Endothelial cell (in vitro differentiated cells): ENCODE results near the gene CDHR5. TPM values are rescaled to one million over a fixed set of nuclear protein-coding genes. Genes with fewer than 3 reads are reported as not detected.

Source experiments
- DNase-seq: peaks from one replicate; pipeline ENCODE4 v3.0.0; 2021; ENCODE audit warnings: low spot score
- H3K27ac Mint-ChIP-seq: one replicate; pipeline ENCODE4 v1.8.0; 2021; ENCODE audit warnings: mixed read lengths, inconsistent platforms; ENCODE audit not compliant: unreplicated experiment
- H3K27me3 Mint-ChIP-seq: one replicate; pipeline ENCODE4 v1.8.0; 2021; ENCODE audit warnings: mild to moderate bottlenecking, moderate library complexity, mixed read lengths, inconsistent platforms; ENCODE audit not compliant: unreplicated experiment
- H3K36me3 Mint-ChIP-seq: one replicate; pipeline ENCODE4 v1.8.0; 2021; ENCODE audit warnings: mild to moderate bottlenecking, low read depth, mixed read lengths, inconsistent platforms; ENCODE audit not compliant: unreplicated experiment
- H3K4me1 Mint-ChIP-seq: one replicate; pipeline ENCODE4 v1.8.0; 2021; ENCODE audit warnings: mild to moderate bottlenecking, mixed read lengths, inconsistent platforms; ENCODE audit not compliant: unreplicated experiment
- H3K4me3 Mint-ChIP-seq: one replicate; pipeline ENCODE4 v1.8.0; 2021; ENCODE audit warnings: mild to moderate bottlenecking, mixed read lengths, inconsistent platforms; ENCODE audit not compliant: unreplicated experiment
- H3K9me3 Mint-ChIP-seq: one replicate; pipeline ENCODE4 v1.8.0; 2021; ENCODE audit warnings: mixed read lengths, inconsistent platforms; ENCODE audit not compliant: unreplicated experiment
- long read RNA-seq: library from polyadenylated mRNA; unstranded; transcript quantifications from one replicate; pipeline ENCODE4 v2.0.0, GENCODE V29; 2020; ENCODE audit not compliant: unreplicated experiment
- total RNA-seq: library from RNA; stranded (reverse); fragmentation: NEBNext Ultra II Directional; extraction: Animal tissue kit (Norgen Biotek cat#: 25700); gene quantifications from one replicate; pipeline ENCODE4 v1.2.1, GENCODE V29; 2021; ENCODE audit not compliant: unreplicated experiment
- TF ChIP-seq, protein P1 (sequence below): fragments of 200-600 bp; sonication (generic); IDR thresholded peaks from one replicate; pipeline ENCODE4 v1.5.0; 2021; ENCODE audit warnings: antibody characterized with exemption; ENCODE audit not compliant: unreplicated experiment

The CDHR5 gene, protein sequence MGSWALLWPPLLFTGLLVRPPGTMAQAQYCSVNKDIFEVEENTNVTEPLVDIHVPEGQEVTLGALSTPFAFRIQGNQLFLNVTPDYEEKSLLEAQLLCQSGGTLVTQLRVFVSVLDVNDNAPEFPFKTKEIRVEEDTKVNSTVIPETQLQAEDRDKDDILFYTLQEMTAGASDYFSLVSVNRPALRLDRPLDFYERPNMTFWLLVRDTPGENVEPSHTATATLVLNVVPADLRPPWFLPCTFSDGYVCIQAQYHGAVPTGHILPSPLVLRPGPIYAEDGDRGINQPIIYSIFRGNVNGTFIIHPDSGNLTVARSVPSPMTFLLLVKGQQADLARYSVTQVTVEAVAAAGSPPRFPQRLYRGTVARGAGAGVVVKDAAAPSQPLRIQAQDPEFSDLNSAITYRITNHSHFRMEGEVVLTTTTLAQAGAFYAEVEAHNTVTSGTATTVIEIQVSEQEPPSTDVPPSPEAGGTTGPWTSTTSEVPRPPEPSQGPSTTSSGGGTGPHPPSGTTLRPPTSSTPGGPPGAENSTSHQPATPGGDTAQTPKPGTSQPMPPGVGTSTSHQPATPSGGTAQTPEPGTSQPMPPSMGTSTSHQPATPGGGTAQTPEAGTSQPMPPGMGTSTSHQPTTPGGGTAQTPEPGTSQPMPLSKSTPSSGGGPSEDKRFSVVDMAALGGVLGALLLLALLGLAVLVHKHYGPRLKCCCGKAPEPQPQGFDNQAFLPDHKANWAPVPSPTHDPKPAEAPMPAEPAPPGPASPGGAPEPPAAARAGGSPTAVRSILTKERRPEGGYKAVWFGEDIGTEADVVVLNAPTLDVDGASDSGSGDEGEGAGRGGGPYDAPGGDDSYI
- not detected for total RNA-seq
- long read RNA-seq = 0 reads

DNA sequence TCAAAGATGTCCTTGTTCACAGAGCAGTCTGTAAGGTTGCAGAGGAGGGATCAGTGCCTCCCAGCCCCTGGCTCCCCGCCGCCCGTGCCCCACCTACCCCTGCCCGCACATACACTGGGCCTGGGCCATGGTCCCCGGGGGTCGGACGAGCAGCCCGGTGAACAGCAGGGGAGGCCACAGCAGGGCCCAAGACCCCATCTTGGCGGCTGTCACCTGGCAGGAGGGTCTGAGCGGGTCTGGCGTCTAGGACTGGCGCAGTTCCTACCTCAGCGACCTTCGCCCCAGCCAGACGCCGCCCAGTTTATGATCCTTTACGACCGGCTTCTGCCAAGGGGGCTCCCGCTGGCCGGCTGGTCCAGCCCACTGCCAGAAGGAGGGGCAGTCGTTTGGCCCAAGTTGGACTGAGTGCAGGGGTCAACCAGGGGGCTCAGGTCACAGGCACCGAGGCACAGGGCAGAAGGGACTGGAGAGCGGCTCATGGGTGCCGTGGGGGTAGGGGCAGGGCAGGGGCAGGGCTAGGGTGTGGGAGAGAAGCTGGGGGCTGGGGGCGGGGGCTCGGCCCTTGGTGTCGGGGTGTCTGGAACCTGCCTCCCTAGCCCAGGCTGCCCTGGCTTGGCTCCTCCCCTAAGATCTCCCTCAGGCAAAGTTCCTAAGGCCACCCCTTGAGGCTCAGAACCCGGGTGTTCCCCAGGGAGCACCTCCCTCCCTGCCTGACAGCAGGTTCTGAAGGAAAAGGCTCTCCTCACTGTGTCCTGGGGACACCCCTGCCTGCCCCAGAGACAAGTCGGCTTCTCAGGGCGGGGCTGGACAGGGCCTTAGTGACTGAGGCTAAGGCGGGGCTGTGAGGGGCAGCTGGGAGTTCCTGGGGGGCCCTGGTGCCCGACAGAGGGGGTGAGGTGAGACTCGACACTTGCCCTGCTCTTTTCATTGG is at the start of gene CDHR5:
CDHR5 (minus strand) TSS at position 251 of the 931 bp plus-strand sequence; CDS start at position 198, 53 bp downstream.
- Mint-ChIP-seq H3K27me3 (peaks cover 23% of the 10 kb centered on the region), H3K36me3 (peaks cover 12% of the 10 kb centered on the region), H3K4me3 (no peak within 1 kb of the TSS), H3K9me3 (no peaks in the 10 kb centered on the region), H3K4me1 (peaks cover 8% of the 10 kb centered on the region), H3K27ac (no peak within 1 kb of the TSS)
- TF ChIP-seq, protein P1, sequence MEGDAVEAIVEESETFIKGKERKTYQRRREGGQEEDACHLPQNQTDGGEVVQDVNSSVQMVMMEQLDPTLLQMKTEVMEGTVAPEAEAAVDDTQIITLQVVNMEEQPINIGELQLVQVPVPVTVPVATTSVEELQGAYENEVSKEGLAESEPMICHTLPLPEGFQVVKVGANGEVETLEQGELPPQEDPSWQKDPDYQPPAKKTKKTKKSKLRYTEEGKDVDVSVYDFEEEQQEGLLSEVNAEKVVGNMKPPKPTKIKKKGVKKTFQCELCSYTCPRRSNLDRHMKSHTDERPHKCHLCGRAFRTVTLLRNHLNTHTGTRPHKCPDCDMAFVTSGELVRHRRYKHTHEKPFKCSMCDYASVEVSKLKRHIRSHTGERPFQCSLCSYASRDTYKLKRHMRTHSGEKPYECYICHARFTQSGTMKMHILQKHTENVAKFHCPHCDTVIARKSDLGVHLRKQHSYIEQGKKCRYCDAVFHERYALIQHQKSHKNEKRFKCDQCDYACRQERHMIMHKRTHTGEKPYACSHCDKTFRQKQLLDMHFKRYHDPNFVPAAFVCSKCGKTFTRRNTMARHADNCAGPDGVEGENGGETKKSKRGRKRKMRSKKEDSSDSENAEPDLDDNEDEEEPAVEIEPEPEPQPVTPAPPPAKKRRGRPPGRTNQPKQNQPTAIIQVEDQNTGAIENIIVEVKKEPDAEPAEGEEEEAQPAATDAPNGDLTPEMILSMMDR = no peak
- no peak for DNase-seq

DNA sequence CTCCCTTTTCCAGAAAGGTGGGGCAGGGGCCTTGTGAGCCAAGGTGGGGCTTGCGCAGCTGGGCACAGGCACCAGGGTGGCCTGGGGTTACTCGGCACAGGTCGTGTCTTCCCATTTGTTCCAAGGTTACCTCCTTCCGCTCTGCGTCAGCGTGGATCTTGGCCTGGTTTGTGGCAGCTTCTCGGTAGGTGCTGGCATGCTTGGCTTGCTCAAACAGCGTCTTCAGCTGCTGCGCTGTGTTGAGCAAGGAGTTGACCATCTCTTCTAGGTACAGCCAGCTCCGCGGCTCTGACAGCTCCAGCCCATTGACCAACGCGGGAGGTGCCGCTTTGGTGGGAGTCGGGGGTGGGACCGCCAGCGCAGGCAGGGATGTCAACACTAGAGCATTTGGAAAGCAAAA is 49.7 kb upstream of the CDHR5 start:
- Mint-ChIP-seq H3K27ac (no peak overlapping the region), H3K27me3 (peaks cover 3% of the 10 kb centered on the region), H3K4me3 (no peak overlapping the region), H3K4me1 (no peaks in the 10 kb centered on the region), H3K9me3 (no peaks in the 10 kb centered on the region), H3K36me3 (peaks cover 25% of the 10 kb centered on the region)
- no peak for DNase-seq
- TF ChIP-seq, protein P1 = no peak

DNA sequence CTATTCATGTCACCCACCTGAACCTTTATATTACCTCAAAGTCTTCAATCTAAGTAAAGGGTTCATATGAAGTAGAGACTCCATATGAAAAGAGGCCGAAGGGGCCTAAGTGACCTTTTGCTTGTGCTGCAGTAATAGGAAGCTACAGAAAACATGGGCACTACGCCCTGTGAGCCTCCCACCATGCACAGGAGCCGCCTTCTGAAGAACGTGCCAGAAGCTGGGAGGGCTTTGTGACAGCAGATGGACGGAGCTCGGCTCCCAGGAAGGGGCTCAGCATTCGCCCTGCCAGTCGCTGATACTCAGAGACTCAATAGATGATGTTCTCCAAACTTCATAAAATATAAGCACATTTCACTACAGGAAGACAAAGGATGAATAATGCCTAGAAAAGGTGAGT is 49.1 kb upstream of the CDHR5 start:
- peaks cover 3% of the 10 kb centered on the region for H3K27me3 Mint-ChIP-seq
- peak overlapping the region; percentile 8 for H3K4me3 Mint-ChIP-seq
- H3K4me1 Mint-ChIP-seq = no peaks in the 10 kb centered on the region
- TF ChIP-seq, protein P1 = no peak
- no peak for DNase-seq
- H3K9me3 Mint-ChIP-seq = no peaks in the 10 kb centered on the region
- H3K36me3 Mint-ChIP-seq = peaks cover 25% of the 10 kb centered on the region
- H3K27ac Mint-ChIP-seq = no peak overlapping the region

DNA sequence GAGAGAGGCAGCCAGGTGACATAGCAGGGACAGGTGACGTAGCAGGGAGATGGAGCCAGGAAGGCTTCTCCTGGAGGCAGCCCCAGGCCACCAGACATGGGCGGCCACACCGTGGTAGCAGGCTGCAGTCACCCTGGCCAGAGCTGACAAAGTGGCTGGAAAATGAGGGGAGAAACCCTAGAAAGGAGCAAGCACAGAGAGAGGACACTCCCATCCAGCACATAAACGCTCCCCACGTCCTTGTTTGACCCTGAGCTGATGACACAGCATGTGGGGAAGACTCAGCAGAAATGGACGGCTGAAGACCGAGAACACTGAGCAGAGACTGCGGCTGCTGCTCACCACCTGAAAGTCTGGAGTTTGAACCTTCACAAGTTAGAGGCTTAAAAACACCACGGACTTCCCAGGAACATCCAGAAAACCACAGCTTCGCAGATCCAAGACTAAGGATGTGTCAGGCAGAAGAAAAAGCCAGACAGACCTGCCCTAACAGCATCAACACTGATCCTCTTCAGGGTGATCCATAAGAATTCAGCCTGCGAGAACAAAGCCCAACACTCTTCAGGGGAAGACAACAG is 41.0 kb upstream of the CDHR5 start:
- TF ChIP-seq, protein P1 = no peak
- no peaks in the 10 kb centered on the region for H3K9me3 Mint-ChIP-seq
- no peak for DNase-seq
- H3K27me3 Mint-ChIP-seq = peaks cover 6% of the 10 kb centered on the region
- H3K27ac Mint-ChIP-seq = no peak overlapping the region
- H3K4me3 Mint-ChIP-seq = no peak overlapping the region
- H3K36me3 Mint-ChIP-seq = peaks cover 23% of the 10 kb centered on the region
- H3K4me1 Mint-ChIP-seq = no peaks in the 10 kb centered on the region
